HG03521 (cell line): ENCODE data around the gene NPC2.

Experiments
- ATAC-seq: cut with Tn5 transposase; IDR thresholded peaks from one replicate; pipeline ENCODE4 v1.9.1; 2021; ENCODE audit warnings: mild to moderate bottlenecking, moderate library complexity; ENCODE audit not compliant: unreplicated experiment

NPC2 gene

GRCh38 chr14:74519316-74520074 lies 26.4 kb upstream of the NPC2 start:
- no peak for ATAC-seq

DNA sequence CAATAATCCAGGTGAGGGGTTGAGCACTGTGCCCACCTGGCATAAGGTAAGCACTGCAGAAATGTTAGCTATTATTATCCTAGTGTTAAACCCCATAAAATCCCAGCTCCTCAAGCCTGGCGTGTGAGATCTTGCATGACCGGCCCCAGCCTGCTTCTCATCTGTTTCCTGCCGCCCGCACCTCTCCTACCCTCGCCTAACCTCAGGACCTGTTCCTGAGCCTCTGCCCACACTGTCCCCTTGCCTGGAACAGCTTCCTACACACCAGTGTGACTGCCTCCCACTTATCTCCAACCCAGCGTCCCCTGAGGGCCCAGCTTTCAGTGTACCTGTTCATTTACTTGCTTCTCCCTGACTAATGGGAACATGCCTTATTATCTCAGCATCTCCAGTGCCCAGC lies 25.1 kb upstream of the NPC2 start:
- ATAC-seq = no peak

GRCh38 chr14:74517731-74518130 lies 24.6 kb upstream of the NPC2 start:
- no peak for ATAC-seq

DNA sequence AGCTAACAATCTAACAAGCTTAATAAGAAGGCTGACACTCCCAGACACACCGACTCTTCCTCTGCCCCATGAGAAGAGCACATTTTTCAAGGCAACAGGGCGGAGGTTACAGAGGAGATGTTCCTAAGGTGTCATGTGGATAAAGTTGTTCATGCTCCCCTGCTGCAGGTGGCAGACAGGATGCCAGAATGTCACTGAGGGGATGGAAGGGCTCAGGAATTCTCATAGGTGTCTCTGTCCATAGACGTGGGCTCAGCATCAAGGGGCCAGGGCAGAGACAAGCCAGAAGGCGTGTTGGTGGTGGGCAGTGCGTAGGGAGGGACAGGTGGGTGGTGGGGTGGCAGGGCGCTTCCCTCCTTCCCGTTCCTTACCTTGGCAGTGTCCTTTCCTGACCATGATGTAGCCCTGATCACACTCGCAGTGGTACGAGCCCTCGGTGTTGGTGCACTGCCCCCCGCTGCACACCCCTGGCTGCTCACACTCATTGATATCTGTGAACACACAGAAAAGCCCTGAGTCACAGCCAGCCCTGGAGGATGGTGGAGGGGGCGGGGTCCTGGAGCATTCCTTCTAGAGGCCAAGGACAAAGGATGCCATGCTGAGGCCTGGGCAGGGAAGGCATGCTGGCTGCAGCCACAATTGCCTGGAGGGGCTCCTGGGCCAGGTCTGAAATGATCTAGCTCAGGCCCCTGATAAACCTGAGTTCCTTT lies 23.5 kb upstream of the NPC2 start:
- ATAC-seq = no peak

DNA sequence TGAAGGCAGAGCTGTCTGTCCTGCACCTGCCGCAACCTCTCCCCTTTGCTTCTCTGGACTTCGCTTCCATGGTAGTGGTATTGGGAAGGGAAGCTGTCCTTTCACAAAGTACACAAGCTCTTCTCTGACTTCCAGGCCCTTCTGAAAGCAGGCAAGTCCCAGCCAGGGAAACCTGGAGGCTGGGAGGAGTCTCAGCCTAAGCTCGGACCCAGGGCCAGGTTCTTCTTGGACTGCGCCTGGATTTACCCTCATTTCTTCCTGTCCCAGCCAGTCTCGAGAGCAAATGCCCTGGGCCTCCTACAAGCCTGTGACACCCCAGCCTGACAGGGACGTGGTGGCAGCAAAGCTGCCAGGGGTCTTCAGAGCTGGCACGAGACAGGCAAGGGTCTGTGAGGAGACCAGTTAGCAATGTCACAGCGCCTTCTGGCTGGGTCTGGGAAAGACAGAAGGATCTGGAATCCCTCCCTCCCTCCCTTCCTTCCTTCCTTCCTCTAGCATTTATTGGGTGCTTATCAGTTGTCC lies 22.8 kb upstream of the NPC2 start:
- no peak for ATAC-seq

DNA sequence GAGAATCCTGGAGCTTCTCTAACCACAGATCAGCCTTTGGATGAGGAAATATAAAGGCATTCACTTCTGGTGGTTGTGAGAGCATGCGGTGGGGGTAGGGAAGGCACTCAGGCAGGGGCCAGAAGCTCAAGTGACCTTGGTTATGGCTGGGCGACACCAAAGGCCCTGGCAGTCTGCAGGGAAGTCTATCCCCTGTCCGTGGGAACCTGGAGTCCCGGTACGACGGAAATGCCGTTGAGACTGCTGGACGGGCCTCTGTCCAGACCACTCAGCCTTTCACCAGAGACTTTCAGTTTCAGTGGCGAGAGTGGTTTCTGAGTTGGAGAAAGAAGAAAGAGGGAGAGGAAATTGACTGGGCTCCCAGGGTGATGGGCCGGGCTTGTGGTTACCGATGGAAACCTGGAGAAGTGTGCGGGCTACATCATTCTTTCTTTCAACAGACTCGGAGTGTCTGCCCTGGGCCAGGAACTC lies 21.4 kb upstream of the NPC2 start:
- no peak for ATAC-seq

DNA sequence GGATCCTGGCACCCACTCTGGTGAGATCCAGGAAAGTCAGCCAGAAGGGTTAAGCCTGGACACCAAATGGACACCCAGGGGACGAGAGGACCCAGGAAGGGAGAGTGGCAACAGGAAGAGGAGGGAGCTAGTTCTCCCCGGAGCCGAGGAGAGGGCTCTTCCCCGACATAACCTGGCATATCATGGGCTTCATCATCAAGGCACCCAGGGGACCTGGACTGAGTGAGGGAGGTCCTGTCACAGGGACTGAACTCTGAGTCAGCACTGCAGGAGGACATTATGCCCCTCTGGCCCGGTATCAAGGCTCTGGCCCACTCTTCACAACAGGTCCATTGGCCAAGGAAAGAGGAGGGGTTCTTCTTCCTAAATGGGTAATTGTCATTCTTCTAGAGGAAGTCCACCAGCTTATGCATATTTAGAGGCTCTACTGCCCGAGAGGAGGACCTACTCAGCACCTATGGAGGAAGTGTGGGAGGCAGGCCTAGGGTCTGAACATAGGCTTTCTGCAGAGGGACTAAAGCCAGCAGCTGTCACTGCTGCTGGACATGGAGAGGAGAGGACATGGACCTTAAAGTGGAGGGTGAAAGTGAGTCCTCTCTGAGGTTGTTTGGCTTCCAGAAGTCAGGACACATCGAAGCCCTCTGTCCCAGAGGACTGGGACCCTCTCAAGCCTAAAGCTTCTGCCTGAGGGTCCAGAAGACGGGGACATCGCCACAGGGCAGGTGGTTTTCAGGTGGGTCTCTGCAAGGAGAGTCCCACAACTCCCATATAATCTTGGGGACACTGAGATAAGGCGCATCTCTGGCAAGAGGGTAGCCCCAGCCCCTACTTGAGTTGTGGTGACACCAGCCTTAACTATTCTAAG lies 19.1 kb upstream of the NPC2 start:
- ATAC-seq = no peak

DNA sequence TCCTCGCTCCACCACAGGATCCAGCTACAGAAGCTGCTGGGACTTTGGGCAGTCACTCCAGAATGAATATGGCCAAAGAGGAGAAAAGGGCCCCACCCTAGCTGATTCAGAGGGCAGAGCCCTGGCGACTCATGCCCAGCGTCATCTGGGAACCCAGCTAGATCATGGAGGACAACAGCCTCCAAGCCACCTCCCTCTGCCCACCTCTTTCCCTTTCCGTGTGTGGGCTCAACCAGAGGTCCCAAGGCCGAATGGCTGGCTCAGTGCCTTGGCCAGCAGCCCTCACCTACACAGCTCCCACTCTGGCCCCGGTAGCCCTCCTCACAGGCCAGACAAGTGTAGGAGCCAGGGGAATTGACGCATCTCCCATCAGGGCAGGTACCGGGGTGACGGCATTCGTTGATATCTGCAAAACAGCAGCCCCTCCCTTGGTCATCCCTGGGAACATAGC lies 17.9 kb upstream of the NPC2 start:
- ATAC-seq = no peak

DNA sequence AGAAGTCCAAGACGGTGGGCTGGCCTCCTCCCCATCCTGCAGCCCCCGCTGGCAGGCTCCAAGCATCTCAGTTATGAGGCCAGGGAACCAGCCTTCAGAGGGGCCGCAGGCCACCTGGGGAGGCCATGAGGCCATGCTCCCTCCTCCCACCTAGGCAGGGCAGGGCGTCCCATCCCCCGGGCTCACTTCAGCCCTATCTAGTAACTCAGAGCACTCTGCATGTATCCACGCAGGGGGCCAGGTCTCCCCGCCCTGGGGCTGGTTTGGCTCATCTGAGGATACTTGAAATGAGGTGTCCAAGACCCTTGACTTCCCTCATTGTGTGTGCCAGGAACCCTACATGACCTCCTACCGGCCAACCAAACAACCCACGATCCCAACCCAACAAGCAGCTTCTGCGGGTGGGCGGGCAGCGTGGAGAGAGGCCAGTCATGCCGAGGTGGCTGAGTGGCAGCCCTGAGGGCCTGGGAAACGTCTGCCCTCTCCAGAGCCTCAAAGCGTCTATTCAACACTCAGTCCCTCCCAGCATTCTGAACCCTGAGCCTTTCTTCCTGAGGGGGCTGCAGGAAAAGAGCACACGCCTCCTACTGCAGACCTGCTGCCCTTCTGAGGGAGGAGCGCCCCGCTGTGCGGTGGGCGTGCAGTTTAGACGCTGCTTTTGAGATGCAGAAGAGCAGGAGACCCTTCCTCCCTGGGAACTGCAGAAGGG lies 17.3 kb upstream of the NPC2 start:
- no peak for ATAC-seq

DNA sequence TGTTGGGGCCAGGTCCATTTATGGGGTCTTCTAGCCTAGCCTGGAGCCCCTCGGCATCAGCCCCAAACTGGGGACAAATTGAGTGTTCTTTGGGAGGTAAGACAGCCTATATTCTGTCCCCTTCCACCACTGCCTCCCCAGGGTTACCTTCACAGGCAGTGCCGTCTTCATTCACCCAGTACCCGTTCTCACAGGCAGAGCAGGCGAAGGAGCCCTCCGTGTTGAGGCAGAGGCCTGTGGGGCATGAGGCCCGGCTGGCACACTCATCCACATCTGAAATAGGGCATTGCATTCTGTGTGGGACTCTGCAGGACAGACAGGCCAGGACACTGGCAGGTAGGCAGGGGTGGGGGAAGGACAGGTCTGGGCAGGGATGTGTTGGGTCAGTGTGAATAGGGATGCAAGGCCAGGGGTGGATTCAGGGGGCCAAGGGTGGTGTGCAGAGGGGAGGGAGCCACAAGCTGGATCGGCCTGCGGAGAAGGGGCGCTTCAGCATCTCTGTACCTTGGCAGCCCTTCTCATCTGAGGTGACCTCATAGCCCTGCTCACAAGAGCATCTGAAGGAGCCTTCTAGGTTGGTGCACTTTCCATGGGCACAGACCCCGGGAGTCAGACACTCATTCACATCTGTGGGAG lies 16.6 kb upstream of the NPC2 start:
- no peak for ATAC-seq

DNA sequence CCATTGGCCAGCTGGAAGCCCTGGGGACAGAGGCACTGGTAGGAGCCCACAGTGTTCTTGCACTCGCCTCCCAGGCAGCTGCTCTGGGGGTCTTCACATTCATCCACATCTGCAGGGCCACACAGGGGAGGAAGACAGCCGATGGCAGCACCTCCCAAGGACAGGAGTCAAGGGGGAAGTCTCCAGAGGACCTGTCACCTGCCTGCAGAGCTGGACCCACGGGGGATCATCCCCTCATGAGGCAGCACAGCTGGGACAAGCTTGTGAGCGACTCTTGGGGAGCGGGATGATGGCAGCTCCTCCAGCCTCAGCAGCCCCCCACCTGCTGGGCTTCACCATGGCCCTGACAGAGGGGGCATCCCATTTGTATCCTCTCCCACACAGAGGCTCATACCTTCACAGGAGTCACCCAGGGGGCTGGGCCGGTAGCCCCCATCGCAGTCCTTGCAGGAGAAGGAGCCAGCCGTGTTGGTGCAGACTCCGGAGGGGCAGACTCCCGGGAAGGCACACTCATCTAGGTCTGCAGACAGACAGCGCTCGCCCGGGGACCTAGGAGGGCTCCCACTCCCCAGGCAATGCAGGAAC lies 15.8 kb upstream of the NPC2 start:
- ATAC-seq = no peak

DNA sequence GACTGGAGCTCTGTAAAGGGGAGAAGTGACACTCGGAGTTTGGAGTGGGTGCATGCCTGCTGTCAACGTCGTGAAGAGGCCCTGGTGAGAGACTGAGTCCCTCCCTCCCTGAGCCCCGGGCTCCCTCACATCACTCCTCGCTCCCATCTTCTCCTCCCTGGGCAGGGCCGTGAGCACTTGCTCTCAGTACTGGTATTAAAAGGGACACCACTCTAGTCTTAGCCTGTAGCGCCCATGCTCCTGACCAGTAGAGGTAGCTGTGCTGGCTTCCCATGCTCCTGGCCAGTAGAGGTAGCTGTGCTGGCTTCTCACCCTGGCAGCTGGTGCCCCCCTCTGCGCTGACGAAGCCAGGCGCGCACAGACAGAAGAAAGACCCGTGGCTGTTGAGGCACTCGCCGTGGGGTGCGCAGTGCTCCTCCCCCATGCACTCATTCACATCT lies 15.2 kb upstream of the NPC2 start:
- ATAC-seq = no peak

DNA sequence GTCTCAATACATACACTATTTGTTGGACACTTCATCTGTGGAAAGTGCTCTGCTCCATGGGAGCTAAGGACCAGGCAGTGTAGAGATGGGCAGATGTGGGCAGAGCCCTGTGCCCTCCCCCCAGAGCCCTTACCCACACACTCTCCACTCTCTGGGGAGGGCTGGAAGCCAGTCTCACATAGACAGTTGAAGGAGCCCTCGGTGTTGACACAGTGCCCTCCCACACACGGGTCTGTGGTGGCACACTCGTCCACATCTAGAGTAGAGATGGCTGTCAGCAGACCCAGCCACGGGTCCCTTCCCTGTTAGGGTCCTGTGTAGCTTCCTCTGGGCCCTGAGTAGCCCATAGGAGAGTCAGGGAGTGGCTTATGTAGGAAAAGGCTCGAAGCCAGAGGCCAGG lies 14.7 kb upstream of the NPC2 start:
- no peak for ATAC-seq

DNA sequence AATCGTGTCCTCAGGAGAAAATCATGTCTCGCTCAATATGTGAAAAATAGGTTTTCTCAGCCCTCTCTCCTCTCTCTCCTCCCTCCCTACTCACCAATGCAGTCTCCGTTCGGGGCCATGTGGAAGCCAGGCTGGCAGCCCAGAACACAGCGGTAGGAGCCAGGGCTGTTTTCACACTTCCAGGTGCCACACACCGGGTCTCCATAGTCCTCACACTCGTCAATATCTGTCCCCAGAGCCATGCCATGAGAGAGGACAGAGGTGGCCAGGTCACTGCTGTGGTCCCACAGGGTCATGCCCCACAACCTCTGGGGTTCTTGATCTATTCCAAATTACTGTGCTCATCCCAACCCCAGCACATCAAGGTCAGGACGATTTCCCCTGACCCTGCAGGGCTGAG lies 14.0 kb upstream of the NPC2 start:
- ATAC-seq = no peak

- no peak for ATAC-seq
Measured at GRCh38 chr14:74506411-74506851, 13.3 kb upstream of the NPC2 start.

DNA sequence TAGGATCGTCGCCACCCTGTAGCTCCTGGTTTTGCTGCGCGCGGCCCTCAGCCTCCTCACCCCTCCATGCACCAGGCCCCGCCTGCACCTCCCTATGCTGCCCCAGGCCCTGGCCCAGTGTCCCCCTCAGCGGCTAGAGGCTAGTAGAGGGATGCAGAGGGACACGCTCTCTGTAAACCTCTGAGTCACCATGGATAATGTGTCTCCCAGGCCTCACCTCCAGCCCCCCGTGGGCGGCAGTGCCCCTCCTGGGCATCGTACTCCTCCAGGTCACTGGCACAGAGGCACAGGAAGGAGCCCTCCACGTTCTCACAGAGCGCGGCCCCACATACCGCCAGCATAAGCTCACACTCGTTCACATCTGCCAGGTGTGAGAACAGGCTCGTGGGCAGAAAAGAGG lies 12.7 kb upstream of the NPC2 start:
- no peak for ATAC-seq

GRCh38 chr14:74504874-74505720 lies 12.0 kb upstream of the NPC2 start:
- no peak for ATAC-seq

DNA sequence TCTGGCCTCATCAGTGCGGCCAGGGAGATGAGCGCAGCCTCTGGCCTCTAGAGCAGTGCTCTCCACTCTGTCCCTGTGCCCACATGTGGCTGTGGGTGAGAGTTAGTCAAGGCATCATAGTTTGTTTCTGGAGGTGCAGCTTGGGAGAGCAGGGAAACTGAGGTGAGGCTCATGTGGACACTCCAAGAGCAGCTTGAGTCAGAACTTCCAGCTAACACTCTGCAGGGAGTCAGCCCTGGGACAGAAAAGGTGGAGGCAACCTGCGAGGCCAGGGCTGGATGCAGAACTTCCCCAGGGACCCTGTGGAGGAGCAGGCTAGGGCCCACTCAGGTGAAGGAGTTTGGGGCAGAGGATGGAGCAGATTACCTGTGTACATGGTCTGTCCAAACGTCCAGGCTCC lies 11.3 kb upstream of the NPC2 start:
- no peak for ATAC-seq

DNA sequence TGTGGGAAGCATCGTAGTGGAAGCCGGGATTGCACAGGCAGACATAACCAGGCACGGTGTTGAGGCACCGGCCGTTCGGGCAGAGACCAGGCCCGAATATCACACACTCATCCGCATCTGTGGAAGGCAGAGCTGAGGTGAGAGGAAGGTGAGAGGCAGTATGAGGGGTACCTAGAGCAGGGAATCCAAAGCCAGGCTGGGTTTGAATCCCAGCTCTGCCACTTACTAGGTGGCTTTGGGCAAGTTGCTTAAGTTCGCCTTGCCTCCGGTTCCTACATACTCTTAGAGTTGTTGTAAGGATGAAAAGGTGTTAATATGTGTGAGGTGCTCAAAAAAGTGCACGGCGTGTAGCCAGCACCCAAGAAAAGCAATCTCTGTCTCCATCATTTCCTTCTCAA lies 10.8 kb upstream of the NPC2 start:
- no peak for ATAC-seq
